H1 (cell line): ENCODE data around the gene GRM7. TPM values are rescaled to one million over a fixed set of nuclear protein-coding genes. Genes with fewer than 3 reads are reported as not detected.

Experiments
- CTCF ChIA-PET: fragments of 300-600 bp; sonication (Branson Sonifier 250); formaldehyde crosslinking; loops from one replicate; lab custom pipeline; 2021; ENCODE audit not compliant: partially characterized antibody; lab: Charles Lee
- POLR2A ChIA-PET: fragments of 300-600 bp; sonication (Branson Sonifier 250); formaldehyde crosslinking; loops from one replicate; lab custom pipeline; 2021; ENCODE audit warnings: inconsistent platforms; ENCODE audit not compliant: partially characterized antibody; lab: Charles Lee
- DNase-seq, 2 experiments: peaks; one replicate each; pipeline versions ENCODE4 v3.0.0 to v3.0.0-alpha.2; 2010 to 2022; ENCODE audit warnings: low spot score in 2 of 2, low read depth in 1 of 2, mixed read lengths in 1 of 2
- FAIRE-seq: peaks from 2 replicates; lab custom pipeline; 2011; peaks lifted over from hg19 to GRCh38; lab: Jason Lieb, UNC
- H2AFZ ChIP-seq: 2 replicates; pipeline ENCODE4 v1.8.1; 2012; ENCODE audit warnings: low read length, inconsistent platforms
- H2AK5ac ChIP-seq: 2 replicates; pipeline ENCODE4 v1.6.1; 2013; ENCODE audit warnings: low read depth, low read length
- H2BK120ac ChIP-seq: replicated peaks from 2 replicates; pipeline ENCODE3; 2013; ENCODE audit warnings: low read depth, low read length, inconsistent platforms
- H2BK12ac ChIP-seq: 2 replicates; pipeline ENCODE4 v1.6.1; 2013; ENCODE audit warnings: low read depth, low read length
- H2BK15ac ChIP-seq: 2 replicates; pipeline ENCODE4 v1.6.1; 2013; ENCODE audit warnings: low read length
- H2BK20ac ChIP-seq: 2 replicates; pipeline ENCODE4 v1.6.1; 2013; ENCODE audit warnings: low read length
- H2BK5ac ChIP-seq: 2 replicates; pipeline ENCODE4 v1.6.1; 2013; ENCODE audit warnings: low read depth, low read length
- H3K14ac ChIP-seq: 2 replicates; pipeline ENCODE4 v1.6.1; 2013; ENCODE audit warnings: inconsistent platforms; ENCODE audit not compliant: insufficient read length
- H3K18ac ChIP-seq: 2 replicates; pipeline ENCODE4 v1.6.1; 2013; ENCODE audit warnings: low read length; ENCODE audit errors: extremely low read depth
- H3K23ac ChIP-seq: 2 replicates; pipeline ENCODE4 v1.6.1; 2013; ENCODE audit warnings: inconsistent platforms; ENCODE audit not compliant: insufficient read length
- H3K23me2 ChIP-seq: 2 replicates; pipeline ENCODE4 v1.6.1; 2013; ENCODE audit warnings: low read depth, low read length
- H3K27ac ChIP-seq: 2 replicates; pipeline ENCODE4 v1.6.1; 2011; ENCODE audit warnings: low read depth, low read length, inconsistent platforms
- H3K27me3 ChIP-seq, 4 experiments: replicated peaks in 1 of 4; 1 replicate in 1 of 4; 2 replicates in 3 of 4; pipeline versions ENCODE4 v1.6.1 to v1.8.1; 2011 to 2013; ENCODE audit warnings: low read length in 3 of 4, mild to moderate bottlenecking in 3 of 4, inconsistent platforms in 2 of 4, mixed read lengths in 2 of 4, moderate library complexity in 1 of 4; ENCODE audit not compliant: control insufficient read depth in 3 of 4, insufficient read depth in 3 of 4; ENCODE audit errors: extremely low read depth in 1 of 4
- H3K36me3 ChIP-seq, 4 experiments: 2 replicates each; pipeline versions ENCODE4 v1.6.1 to v1.8.1; 2011 to 2013; ENCODE audit warnings: mild to moderate bottlenecking in 4 of 4, low read length in 3 of 4, moderate library complexity in 2 of 4, control low read depth in 1 of 4, inconsistent platforms in 1 of 4; ENCODE audit not compliant: insufficient read depth in 4 of 4, control insufficient read depth in 2 of 4
- H3K4ac ChIP-seq: replicated peaks from 2 replicates; pipeline ENCODE3; 2013; ENCODE audit warnings: low read length, low read depth, mixed read lengths, inconsistent platforms; ENCODE audit not compliant: insufficient read length
- H3K4me1 ChIP-seq, 4 experiments: replicated peaks in 1 of 4; 1 replicate in 1 of 4; 2 replicates in 3 of 4; pipeline versions ENCODE4 v1.6.1 to v1.8.1; 2011 to 2013; ENCODE audit warnings: low read length in 3 of 4, inconsistent platforms in 2 of 4, mixed read lengths in 1 of 4; ENCODE audit not compliant: insufficient read depth in 4 of 4, control insufficient read depth in 3 of 4
- H3K4me2 ChIP-seq, 2 experiments: 2 replicates each; pipeline versions ENCODE4 v1.6.1 to v1.8.1; 2011 to 2013; ENCODE audit warnings: low read depth in 2 of 2, low read length in 2 of 2, control low read depth in 1 of 2, inconsistent platforms in 1 of 2, mild to moderate bottlenecking in 1 of 2; ENCODE audit not compliant: insufficient read depth in 1 of 2
- H3K4me3 ChIP-seq, 4 experiments: fragments of 200-600, 300-600 bp in 1 of 4; sonication (generic), shearing (Covaris generic), sonication (Bioruptor Twin) in 1 of 4; 2 replicates each; pipeline versions ENCODE4 v1.5.1 to v1.8.1; 2011 to 2016; ENCODE audit warnings: low read length in 4 of 4, low read depth in 3 of 4, control low read depth in 2 of 4, inconsistent platforms in 2 of 4, mild to moderate bottlenecking in 2 of 4, mixed read lengths in 1 of 4, moderate library complexity in 1 of 4; ENCODE audit not compliant: insufficient read depth in 2 of 4; ENCODE audit errors: extremely low read depth in 1 of 4
- H3K56ac ChIP-seq: replicated peaks from 2 replicates; pipeline ENCODE3; 2013; ENCODE audit warnings: low read depth, mild to moderate bottlenecking, mixed read lengths, low read length, inconsistent platforms; ENCODE audit not compliant: insufficient read length
- H3K79me1 ChIP-seq: 2 replicates; pipeline ENCODE4 v1.6.1; 2013; ENCODE audit warnings: low read depth, low read length, control low read depth
- H3K79me2 ChIP-seq, 2 experiments: 2 replicates each; pipeline versions ENCODE4 v1.6.1 to v1.8.1; 2012 to 2013; ENCODE audit warnings: low read length in 2 of 2, mild to moderate bottlenecking in 2 of 2, inconsistent platforms in 1 of 2; ENCODE audit not compliant: insufficient read depth in 2 of 2, control insufficient read depth in 1 of 2
- H3K9ac ChIP-seq, 4 experiments: replicated peaks in 1 of 4; 1 replicate in 1 of 4; 2 replicates in 3 of 4; pipeline versions ENCODE4 v1.6.1 to v1.8.1; 2011 to 2013; ENCODE audit warnings: low read depth in 3 of 4, low read length in 3 of 4, control low read depth in 2 of 4, mild to moderate bottlenecking in 2 of 4, moderate library complexity in 2 of 4, inconsistent platforms in 1 of 4; ENCODE audit errors: extremely low read depth in 1 of 4
- H3K9me3 ChIP-seq, 2 experiments: 2 replicates each; pipeline versions ENCODE4 v1.6.1 to v1.8.1; 2012 to 2013; ENCODE audit warnings: mild to moderate bottlenecking in 2 of 2, moderate library complexity in 2 of 2, control low read depth in 1 of 2, inconsistent platforms in 1 of 2, low read depth in 1 of 2, low read length in 1 of 2, mixed read lengths in 1 of 2; ENCODE audit not compliant: insufficient read depth in 2 of 2
- H4K20me1 ChIP-seq, 2 experiments: replicated peaks in 1 of 2; 2 replicates each; pipeline versions ENCODE3 to v1.8.1; 2011 to 2013; ENCODE audit warnings: inconsistent platforms in 2 of 2, low read length in 2 of 2, mild to moderate bottlenecking in 1 of 2; ENCODE audit not compliant: insufficient read depth in 2 of 2, control insufficient read depth in 1 of 2
- H4K5ac ChIP-seq: 2 replicates; pipeline ENCODE4 v1.6.1; 2013; ENCODE audit warnings: low read length, low read depth, mixed read lengths, inconsistent platforms; ENCODE audit not compliant: insufficient read length
- H4K8ac ChIP-seq: 2 replicates; pipeline ENCODE4 v1.8.0; 2013; ENCODE audit warnings: mild to moderate bottlenecking, moderate library complexity, low read length, inconsistent platforms; ENCODE audit not compliant: insufficient read depth; ENCODE audit errors: extremely low read depth
- H4K91ac ChIP-seq: replicated peaks from 2 replicates; pipeline ENCODE3; 2013; ENCODE audit warnings: low read length, mixed read lengths, inconsistent platforms; ENCODE audit not compliant: insufficient read length
- JUND ChIP-seq: IDR thresholded peaks from 2 replicates; pipeline ENCODE4 v1.6.1; 2011; ENCODE audit warnings: mild to moderate bottlenecking, improper control_type of control experiment, low read length
- POU5F1 ChIP-seq: IDR thresholded peaks from 2 replicates; pipeline ENCODE4 v1.6.1; 2011; ENCODE audit warnings: low read depth, mild to moderate bottlenecking, low read length, moderate library complexity
- SP4 ChIP-seq: IDR thresholded peaks from 2 replicates; pipeline ENCODE4 v1.6.1; 2012; ENCODE audit warnings: low read length, inconsistent platforms
- WGBS, 2 experiments: shearing (Covaris generic) in 1 of 2; methylation state at CpG; one replicate each; pipeline versions ENCODE4 v1.1.6 to v1.1.7; 2013 to 2015; ENCODE audit warnings: low lambda C conversion rate in 2 of 2, mixed read lengths in 2 of 2, inconsistent platforms in 1 of 2, low coverage in 1 of 2, missing lambda C conversion rate in 1 of 2; ENCODE audit not compliant: insufficient replicate concordance in 2 of 2, insufficient coverage in 1 of 2, insufficient read length in 1 of 2; ENCODE audit errors: extremely low coverage in 1 of 2, missing lambda C conversion rate in 1 of 2; 5-methylcytosine and 5-hydroxymethylcytosine counted together
- polyA plus RNA-seq, 7 experiments: library from polyadenylated mRNA; depleted of rRNA in 3 of 7; stranded (reverse) in 5 of 7; unstranded in 2 of 7; fragments of >200 nt in 5 of 7; fragments of 200-250 nt in 2 of 7; gene quantifications; 1 replicate in 5 of 7; 2 replicates in 1 of 7; 4 replicates in 1 of 7; pipeline versions ENCODE4 v1.2.1 to v1.2.3, GENCODE V29; 2011 to 2013; ENCODE audit warnings: missing spikeins in 2 of 7, mixed read lengths in 2 of 7
- total RNA-seq: library from RNA; stranded (reverse); fragmentation: NEBNext Ultra II Directional; extraction: Animal tissue kit (Norgen Biotek cat#: 25700); gene quantifications from 2 replicates; pipeline ENCODE4 v1.2.1, GENCODE V29; 2021
- TF ChIP-seq, protein P1 (sequence below): IDR thresholded peaks from 2 replicates; pipeline ENCODE4 v1.6.1; 2012; ENCODE audit warnings: inconsistent platforms
- TF ChIP-seq, protein P2 (sequence below): IDR thresholded peaks from 2 replicates; pipeline ENCODE4 v1.6.1; 2012; ENCODE audit warnings: inconsistent platforms

Gene GRM7
- total and polyA plus RNA-seq, 2 of the 8 experiments (the other 6 are each of a cell fraction or from before 2014, with no cell fraction given): 0.17 to 0.24 TPM

DNA sequence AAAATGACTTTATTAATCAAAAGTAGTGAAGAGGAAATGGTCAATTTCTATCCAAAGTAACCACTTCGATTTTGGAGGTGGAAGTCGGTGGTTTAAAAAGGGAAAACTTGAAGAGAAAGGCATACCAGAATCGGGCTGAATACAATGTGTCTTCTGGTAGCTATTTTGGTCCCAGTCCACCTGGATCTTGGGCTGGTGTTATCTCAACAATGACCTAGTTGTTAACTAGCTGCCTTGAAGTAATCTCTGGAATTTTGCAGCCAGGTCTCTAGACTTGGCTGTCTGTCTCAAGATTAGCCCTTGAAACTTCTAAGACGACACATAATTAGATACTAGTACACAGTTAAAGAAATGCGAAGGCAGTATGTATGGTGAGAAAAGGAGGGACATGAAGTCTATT, 409.8 kb downstream of the GRM7 start:
- no peak overlapping the region for H3K27ac ChIP-seq
- no peak overlapping the region for H2BK20ac ChIP-seq
- H3K4me3 ChIP-seq: no peak overlapping the region
- DNase-seq (no peak), FAIRE-seq (no peak)
- H3K18ac ChIP-seq: no peak overlapping the region
- peaks cover 0 to 13% of the 10 kb centered on the region in 2 experiments; a peak in 2 of 4 replicates for H3K9me3 ChIP-seq
- no peaks in the 10 kb centered on the region for H3K36me3 ChIP-seq
- H3K9ac ChIP-seq: no peak overlapping the region
- no peak overlapping the region for H4K91ac ChIP-seq
- no peak overlapping the region for H2AK5ac ChIP-seq
- H2BK15ac ChIP-seq: no peak overlapping the region
- H2BK12ac ChIP-seq: no peak overlapping the region
- CTCF ChIA-PET: no interaction called here
- H4K5ac ChIP-seq: no peak overlapping the region
- no peaks in the 10 kb centered on the region for H3K79me2 ChIP-seq
- no peaks in the 10 kb centered on the region for H3K4me1 ChIP-seq
- no peak overlapping the region for H3K56ac ChIP-seq
- no peaks in the 10 kb centered on the region; the same call in 1 of the 2 replicates for H3K79me1 ChIP-seq
- no peak overlapping the region for H4K8ac ChIP-seq
- H2AFZ ChIP-seq: no peak overlapping the region
- H3K14ac ChIP-seq: no peak overlapping the region
- POLR2A ChIA-PET: no interaction called here
- no peaks in the 10 kb centered on the region for H3K27me3 ChIP-seq
- no peak overlapping the region for H3K23ac ChIP-seq
- H4K20me1 ChIP-seq: no peaks in the 10 kb centered on the region
- no peak overlapping the region for H3K4ac ChIP-seq
- 85% methylated on average over 5 of the region's 5 CpGs; no CpG with 5 or more reads in 1 of the 2 experiments for WGBS, 2 experiments
- no peak overlapping the region for H2BK120ac ChIP-seq
- H2BK5ac ChIP-seq: no peak overlapping the region
- no peak overlapping the region for H3K4me2 ChIP-seq
- H3K23me2 ChIP-seq: no peaks in the 10 kb centered on the region
- TF ChIP-seq SP4 (no peak), POU5F1 (no peak), JUND (no peak)
- TF ChIP-seq, protein P1, sequence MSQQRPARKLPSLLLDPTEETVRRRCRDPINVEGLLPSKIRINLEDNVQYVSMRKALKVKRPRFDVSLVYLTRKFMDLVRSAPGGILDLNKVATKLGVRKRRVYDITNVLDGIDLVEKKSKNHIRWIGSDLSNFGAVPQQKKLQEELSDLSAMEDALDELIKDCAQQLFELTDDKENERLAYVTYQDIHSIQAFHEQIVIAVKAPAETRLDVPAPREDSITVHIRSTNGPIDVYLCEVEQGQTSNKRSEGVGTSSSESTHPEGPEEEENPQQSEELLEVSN: no peak
- TF ChIP-seq, protein P2, sequence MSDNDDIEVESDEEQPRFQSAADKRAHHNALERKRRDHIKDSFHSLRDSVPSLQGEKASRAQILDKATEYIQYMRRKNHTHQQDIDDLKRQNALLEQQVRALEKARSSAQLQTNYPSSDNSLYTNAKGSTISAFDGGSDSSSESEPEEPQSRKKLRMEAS: no peak
